ENCODE results near the gene BTBD18.

Gene BTBD18

GRCh38 chr11:57704932-57705331, 46.7 kb downstream of the BTBD18 start:
- Histone ChIP-seq H3K9me3 (ENCODE audit: control extremely low read depth in 1 of 5, control insufficient read depth in 4 of 5, insufficient read depth in 2 of 5, low read depth in 1 of 5, low read length in 4 of 5) (no peaks in the 10 kb centered on the region), H3K27ac (ENCODE audit: insufficient read depth in 1 of 2, low read depth in 1 of 2, low read length in 2 of 2, poor library complexity in 1 of 2, severe bottlenecking in 2 of 2) (no peak overlapping the region), H3K27me3 (replicated peaks in 2 of 5; ENCODE audit: control insufficient read depth in 4 of 5, insufficient read depth in 5 of 5, low read length in 4 of 5) (no peaks in the 10 kb centered on the region), H3K4me3 (ENCODE audit: control insufficient read depth in 1 of 7, extremely low read depth in 1 of 7, insufficient read depth in 4 of 7, low read depth in 2 of 7, low read length in 6 of 7) (no peak overlapping the region), H3K36me3 (ENCODE audit: control insufficient read depth in 4 of 4, insufficient read depth in 4 of 4, low read length in 3 of 4) (peaks cover 8 to 47% (median 27%) of the 10 kb centered on the region in 4 experiments), H3K4me1 (ENCODE audit: control extremely low read depth in 1 of 4, control insufficient read depth in 4 of 4, insufficient read depth in 4 of 4, low read length in 3 of 4) (no peaks in the 10 kb centered on the region)
- WGBS (ENCODE audit: insufficient coverage): no CpG with 5 or more reads among the region's 6 CpGs
- POLR2A ChIA-PET: no interaction called here
- CTCF ChIA-PET: interaction anchor here (0.9 kb wide), 1 partner anchor 96 kb away, joined by 4 read pairs; no protein-coding TSS in a partner anchor
- no peak for DNase-seq

DNA sequence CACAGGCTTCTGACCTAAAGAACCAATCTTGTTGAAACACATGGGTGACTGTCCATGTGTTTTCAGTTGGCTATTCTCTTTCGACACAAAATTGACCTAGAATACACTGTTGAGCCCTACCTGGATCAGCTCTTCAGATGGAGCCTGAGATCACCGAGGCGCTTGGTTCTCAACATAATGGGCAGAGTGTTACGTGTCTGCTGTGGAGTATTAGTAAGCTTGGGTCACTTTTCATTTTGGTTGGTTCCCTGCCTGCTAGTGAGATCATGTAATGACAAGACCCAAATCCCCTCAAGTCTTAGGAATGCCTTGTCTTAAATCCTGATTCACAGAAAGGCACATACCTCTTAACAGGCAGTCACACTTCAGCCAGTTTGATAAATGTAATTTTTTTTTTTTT, 48.3 kb downstream of the BTBD18 start:
- no peak for DNase-seq
- 100% methylated on average over 4 of the region's 4 CpGs for WGBS (ENCODE audit: insufficient coverage)
- Histone ChIP-seq H3K27me3 (replicated peaks in 2 of 5; ENCODE audit: control insufficient read depth in 4 of 5, insufficient read depth in 5 of 5, low read length in 4 of 5) (no peaks in the 10 kb centered on the region), H3K4me1 (ENCODE audit: control extremely low read depth in 1 of 4, control insufficient read depth in 4 of 4, insufficient read depth in 4 of 4, low read length in 3 of 4) (no peaks in the 10 kb centered on the region), H3K36me3 (ENCODE audit: control insufficient read depth in 4 of 4, insufficient read depth in 4 of 4, low read length in 3 of 4) (peaks cover 16 to 59% (median 41%) of the 10 kb centered on the region in 4 experiments), H3K27ac (ENCODE audit: insufficient read depth in 1 of 2, low read depth in 1 of 2, low read length in 2 of 2, poor library complexity in 1 of 2, severe bottlenecking in 2 of 2) (no peak overlapping the region), H3K9me3 (ENCODE audit: control extremely low read depth in 1 of 5, control insufficient read depth in 4 of 5, insufficient read depth in 2 of 5, low read depth in 1 of 5, low read length in 4 of 5) (no peaks in the 10 kb centered on the region), H3K4me3 (ENCODE audit: control insufficient read depth in 1 of 7, extremely low read depth in 1 of 7, insufficient read depth in 4 of 7, low read depth in 2 of 7, low read length in 6 of 7) (no peak overlapping the region)
- ChIA-PET POLR2A (no interaction called here), CTCF (interaction anchor here (1.3 kb wide), 1 partner anchor 15 kb away, joined by 6 read pairs; no protein-coding TSS in a partner anchor)

- H3K9me3 ChIP-seq (ENCODE audit: control extremely low read depth in 1 of 5, control insufficient read depth in 4 of 5, insufficient read depth in 2 of 5, low read depth in 1 of 5, low read length in 4 of 5): no peaks in the 10 kb centered on the region
- H3K4me3 ChIP-seq (ENCODE audit: control insufficient read depth in 1 of 7, extremely low read depth in 1 of 7, insufficient read depth in 4 of 7, low read depth in 2 of 7, low read length in 6 of 7): no peak overlapping the region
- POLR2A ChIA-PET: no interaction called here
- WGBS (ENCODE audit: insufficient coverage): no CpG with 5 or more reads among the region's 3 CpGs
- no peak for DNase-seq
- no peaks in the 10 kb centered on the region for H3K27me3 ChIP-seq (replicated peaks in 2 of 5; ENCODE audit: control insufficient read depth in 4 of 5, insufficient read depth in 5 of 5, low read length in 4 of 5)
- H3K4me1 ChIP-seq (ENCODE audit: control extremely low read depth in 1 of 4, control insufficient read depth in 4 of 4, insufficient read depth in 4 of 4, low read length in 3 of 4): no peaks in the 10 kb centered on the region
- CTCF ChIA-PET: interaction anchor here (0.7 kb wide), 1 partner anchor 11 kb away, joined by 3 read pairs; no protein-coding TSS in a partner anchor
- H3K27ac ChIP-seq (ENCODE audit: insufficient read depth in 1 of 2, low read depth in 1 of 2, low read length in 2 of 2, poor library complexity in 1 of 2, severe bottlenecking in 2 of 2): no peak overlapping the region
- peaks cover 24 to 83% (median 54%) of the 10 kb centered on the region in 4 experiments for H3K36me3 ChIP-seq (ENCODE audit: control insufficient read depth in 4 of 4, insufficient read depth in 4 of 4, low read length in 3 of 4)
Measured at GRCh38 chr11:57700425-57700824, 51.2 kb downstream of the BTBD18 start.

- 91% methylated on average over 10 of the region's 10 CpGs for WGBS (ENCODE audit: insufficient coverage)
- Histone ChIP-seq H3K27ac (ENCODE audit: insufficient read depth in 1 of 2, low read depth in 1 of 2, low read length in 2 of 2, poor library complexity in 1 of 2, severe bottlenecking in 2 of 2) (no peak overlapping the region), H3K36me3 (ENCODE audit: control insufficient read depth in 4 of 4, insufficient read depth in 4 of 4, low read length in 3 of 4) (peaks cover 24 to 86% (median 55%) of the 10 kb centered on the region in 4 experiments), H3K4me1 (ENCODE audit: control extremely low read depth in 1 of 4, control insufficient read depth in 4 of 4, insufficient read depth in 4 of 4, low read length in 3 of 4) (no peaks in the 10 kb centered on the region), H3K27me3 (replicated peaks in 2 of 5; ENCODE audit: control insufficient read depth in 4 of 5, insufficient read depth in 5 of 5, low read length in 4 of 5) (no peaks in the 10 kb centered on the region), H3K9me3 (ENCODE audit: control extremely low read depth in 1 of 5, control insufficient read depth in 4 of 5, insufficient read depth in 2 of 5, low read depth in 1 of 5, low read length in 4 of 5) (no peaks in the 10 kb centered on the region), H3K4me3 (ENCODE audit: control insufficient read depth in 1 of 7, extremely low read depth in 1 of 7, insufficient read depth in 4 of 7, low read depth in 2 of 7, low read length in 6 of 7) (no peak overlapping the region)
- CTCF ChIA-PET: interaction anchor here (1.1 kb wide), 1 partner anchor 28 kb away, joined by 3 read pairs; no protein-coding TSS in a partner anchor
- POLR2A ChIA-PET: no interaction called here
- DNase-seq: no peak
Measured at GRCh38 chr11:57699813-57700212, 51.8 kb downstream of the BTBD18 start.

DNA sequence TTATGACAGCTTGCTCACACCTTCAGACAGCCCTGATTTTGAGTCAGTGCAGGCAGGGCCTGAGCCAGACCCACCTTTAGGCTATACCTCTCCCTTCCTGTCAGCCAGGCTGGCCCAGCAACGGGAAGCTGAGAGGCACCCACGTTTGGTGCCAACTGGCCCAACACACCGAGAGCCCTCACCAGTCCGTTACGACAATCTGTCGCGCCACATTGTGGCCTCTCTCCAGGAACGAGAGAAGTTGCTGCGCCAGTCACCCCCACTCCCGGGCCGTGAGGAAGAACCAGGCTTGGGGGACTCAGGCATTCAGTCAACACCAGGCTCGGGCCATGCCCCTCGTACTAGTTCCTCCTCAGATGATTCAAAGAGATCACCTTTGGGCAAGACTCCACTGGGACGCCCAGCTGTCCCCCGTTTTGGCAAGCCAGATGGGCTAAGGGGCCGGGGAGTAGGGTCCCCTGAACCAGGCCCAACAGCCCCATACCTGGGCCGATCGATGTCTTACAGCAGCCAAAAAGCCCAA, 52.7 kb downstream of the BTBD18 start:
- H3K27me3 ChIP-seq (replicated peaks in 2 of 5; ENCODE audit: control insufficient read depth in 4 of 5, insufficient read depth in 5 of 5, low read length in 4 of 5): no peaks in the 10 kb centered on the region

More for the DNA sequence above, 52.7 kb downstream of the BTBD18 start:
- no peaks in the 10 kb centered on the region for H3K4me1 ChIP-seq (ENCODE audit: control extremely low read depth in 1 of 4, control insufficient read depth in 4 of 4, insufficient read depth in 4 of 4, low read length in 3 of 4)
- no peaks in the 10 kb centered on the region for H3K9me3 ChIP-seq (ENCODE audit: control extremely low read depth in 1 of 5, control insufficient read depth in 4 of 5, insufficient read depth in 2 of 5, low read depth in 1 of 5, low read length in 4 of 5)
- ChIA-PET CTCF (interaction anchor here (0.7 to 1.1 kb wide), 4 partner anchors 11 to 27 kb away, joined by 3 to 4 read pairs (median 3); no protein-coding TSS in a partner anchor), POLR2A (no interaction called here)
- no peak overlapping the region for H3K4me3 ChIP-seq (ENCODE audit: control insufficient read depth in 1 of 7, extremely low read depth in 1 of 7, insufficient read depth in 4 of 7, low read depth in 2 of 7, low read length in 6 of 7)
- DNase-seq: no peak
- no peak overlapping the region for H3K27ac ChIP-seq (ENCODE audit: insufficient read depth in 1 of 2, low read depth in 1 of 2, low read length in 2 of 2, poor library complexity in 1 of 2, severe bottlenecking in 2 of 2)
- WGBS (ENCODE audit: insufficient coverage): 97% methylated on average over 18 of the region's 18 CpGs
- peaks cover 18 to 85% (median 56%) of the 10 kb centered on the region in 4 experiments for H3K36me3 ChIP-seq (ENCODE audit: control insufficient read depth in 4 of 4, insufficient read depth in 4 of 4, low read length in 3 of 4)
